Measurements from ENCODE around the gene GLIS1. TPM values are rescaled to one million over a fixed set of nuclear protein-coding genes. Genes with fewer than 3 reads are reported as not detected.
A peak's percentile ranks its signal among the peaks of the same experiment; 100 is the strongest.

The GLIS1 gene
- total and polyA plus RNA-seq, 4 donors = 0.50 to 3.8 (median 1.4) TPM

- Histone ChIP-seq H3K27me3 (ENCODE audit: control insufficient read depth, insufficient read depth, low read length) (no peaks in the 10 kb centered on the region), H3K36me3 (ENCODE audit: control insufficient read depth, insufficient read depth, low read length) (no peaks in the 10 kb centered on the region), H3K4me1 (ENCODE audit: control insufficient read depth, insufficient read depth, low read length) (peaks cover 8% of the 10 kb centered on the region), H3K4me3 (ENCODE audit: low read depth, low read length) (no peak overlapping the region), H3K27ac (ENCODE audit: low read depth, low read length) (no peak overlapping the region), H3K9me3 (ENCODE audit: control insufficient read depth, insufficient read depth, low read length) (no peaks in the 10 kb centered on the region)
- 63% methylated on average over 5 of the region's 6 CpGs for WGBS (ENCODE audit: insufficient coverage)
- no peak for DNase-seq (ENCODE audit: low read depth in 4 of 6, low spot score in 6 of 6)
Observed at GRCh38 chr1:53626616-53627015, 112.3 kb downstream of the GLIS1 start.

- no peaks in the 10 kb centered on the region for H3K9me3 ChIP-seq (ENCODE audit: control insufficient read depth, insufficient read depth, low read length)
- no peak overlapping the region for H3K27ac ChIP-seq (ENCODE audit: low read depth, low read length)
- WGBS (ENCODE audit: insufficient coverage) = 72% methylated on average over 10 of the region's 10 CpGs
- no peak overlapping the region for H3K4me3 ChIP-seq (ENCODE audit: low read depth, low read length)
- H3K4me1 ChIP-seq (ENCODE audit: control insufficient read depth, insufficient read depth, low read length) = peaks cover 13% of the 10 kb centered on the region
- no peak for DNase-seq (ENCODE audit: low read depth in 4 of 6, low spot score in 6 of 6)
- H3K27me3 ChIP-seq (ENCODE audit: control insufficient read depth, insufficient read depth, low read length) = no peaks in the 10 kb centered on the region
- H3K36me3 ChIP-seq (ENCODE audit: control insufficient read depth, insufficient read depth, low read length) = no peaks in the 10 kb centered on the region
Observed at GRCh38 chr1:53625766-53626520, 113.0 kb downstream of the GLIS1 start.

DNA sequence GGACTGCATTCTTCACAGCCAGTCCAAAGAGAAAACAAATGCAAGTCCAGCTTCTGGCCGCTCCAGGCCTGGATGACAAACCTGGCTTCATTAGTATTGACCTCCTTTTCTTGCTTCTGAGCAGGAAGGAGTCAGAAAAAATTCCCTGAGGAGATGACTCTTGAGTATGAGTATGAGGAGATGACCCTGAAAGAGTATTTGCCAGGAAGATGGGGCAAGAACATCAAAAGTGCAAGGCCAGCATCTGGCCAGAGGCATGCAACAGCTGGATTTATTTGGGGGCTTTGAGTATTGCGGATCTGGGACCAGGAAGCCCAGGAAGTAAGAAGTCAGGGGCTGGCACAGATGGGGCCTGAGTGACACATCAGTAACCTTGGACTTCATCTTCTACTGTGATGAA is 113.9 kb downstream of the GLIS1 start:
- DNase-seq (ENCODE audit: low read depth in 4 of 6, low spot score in 6 of 6) = no peak
- Histone ChIP-seq H3K9me3 (ENCODE audit: control insufficient read depth, insufficient read depth, low read length) (no peaks in the 10 kb centered on the region), H3K4me3 (ENCODE audit: low read depth, low read length) (no peak overlapping the region), H3K36me3 (ENCODE audit: control insufficient read depth, insufficient read depth, low read length) (no peaks in the 10 kb centered on the region), H3K27me3 (ENCODE audit: control insufficient read depth, insufficient read depth, low read length) (no peaks in the 10 kb centered on the region), H3K27ac (ENCODE audit: low read depth, low read length) (no peak overlapping the region), H3K4me1 (ENCODE audit: control insufficient read depth, insufficient read depth, low read length) (peaks cover 22% of the 10 kb centered on the region)
- 100% methylated on average over 1 of the region's 2 CpGs for WGBS (ENCODE audit: insufficient coverage)

DNA sequence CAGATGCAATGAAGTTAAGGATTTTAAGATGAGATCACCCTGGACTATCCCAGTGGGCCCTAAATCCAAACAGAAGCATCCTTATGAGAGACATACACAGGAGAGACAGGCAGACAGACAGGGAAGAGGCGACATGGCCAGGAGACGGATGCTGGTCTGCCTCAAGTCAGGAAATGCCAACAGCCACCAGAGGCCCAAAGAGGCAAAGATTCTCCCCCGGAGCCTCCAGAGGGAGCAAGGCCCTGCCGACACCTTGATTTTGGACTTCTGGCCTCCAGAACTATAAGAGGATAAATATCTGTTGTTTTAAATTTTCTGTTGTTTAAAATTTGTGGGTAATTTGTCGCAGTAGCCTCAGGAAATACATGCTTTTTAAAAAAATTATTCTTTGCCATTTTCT is 116.4 kb downstream of the GLIS1 start:
- Histone ChIP-seq H3K4me1 (ENCODE audit: control insufficient read depth, insufficient read depth, low read length) (peaks cover 29% of the 10 kb centered on the region), H3K27ac (ENCODE audit: low read depth, low read length) (no peak overlapping the region), H3K27me3 (ENCODE audit: control insufficient read depth, insufficient read depth, low read length) (no peaks in the 10 kb centered on the region), H3K9me3 (ENCODE audit: control insufficient read depth, insufficient read depth, low read length) (no peaks in the 10 kb centered on the region), H3K36me3 (ENCODE audit: control insufficient read depth, insufficient read depth, low read length) (no peaks in the 10 kb centered on the region), H3K4me3 (ENCODE audit: low read depth, low read length) (no peak overlapping the region)
- DNase-seq (ENCODE audit: low read depth in 4 of 6, low spot score in 6 of 6) = no peak
- WGBS (ENCODE audit: insufficient coverage) = 84% methylated on average over 3 of the region's 5 CpGs

DNA sequence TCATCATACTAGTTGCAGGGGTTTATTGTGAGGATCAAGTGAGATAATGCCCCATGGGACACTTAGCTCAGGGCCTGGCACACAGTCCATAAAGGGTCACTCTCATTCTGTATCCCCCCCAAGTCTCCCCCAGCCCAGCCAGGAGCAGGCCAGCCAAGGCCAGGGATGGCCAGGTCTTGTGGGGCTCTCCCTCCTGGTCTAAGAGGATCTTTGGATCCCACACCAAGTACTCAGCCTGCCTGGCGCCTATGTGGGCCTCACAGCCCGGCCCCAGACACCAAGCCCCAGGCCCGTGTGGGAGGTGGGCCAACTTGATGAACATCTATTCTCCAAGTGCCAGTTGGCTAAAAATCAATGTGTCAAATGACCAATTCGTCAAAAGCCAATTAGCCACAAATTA is 117.8 kb downstream of the GLIS1 start:
- peak in 2 of 6 donors; percentile 38 to 41 for DNase-seq (ENCODE audit: low read depth in 4 of 6, low spot score in 6 of 6)

GRCh38 chr1:53620061-53620855 is 118.7 kb downstream of the GLIS1 start:
- Histone ChIP-seq H3K4me1 (ENCODE audit: control insufficient read depth, insufficient read depth, low read length) (peaks cover 23% of the 10 kb centered on the region), H3K27ac (ENCODE audit: low read depth, low read length) (peak overlapping the region; percentile 70), H3K4me3 (ENCODE audit: low read depth, low read length) (no peak overlapping the region), H3K27me3 (ENCODE audit: control insufficient read depth, insufficient read depth, low read length) (no peaks in the 10 kb centered on the region), H3K36me3 (ENCODE audit: control insufficient read depth, insufficient read depth, low read length) (no peaks in the 10 kb centered on the region), H3K9me3 (ENCODE audit: control insufficient read depth, insufficient read depth, low read length) (no peaks in the 10 kb centered on the region)
- DNase-seq (ENCODE audit: low read depth in 4 of 6, low spot score in 6 of 6) = peak in 5 of 6 donors; percentile 33 to 85 (median 63)
- WGBS (ENCODE audit: insufficient coverage) = 27% methylated on average over 22 of the region's 22 CpGs

More for the DNA sequence above, 117.8 kb downstream of the GLIS1 start:
- peaks cover 27% of the 10 kb centered on the region for H3K4me1 ChIP-seq (ENCODE audit: control insufficient read depth, insufficient read depth, low read length)
- no peaks in the 10 kb centered on the region for H3K36me3 ChIP-seq (ENCODE audit: control insufficient read depth, insufficient read depth, low read length)
- no peaks in the 10 kb centered on the region for H3K27me3 ChIP-seq (ENCODE audit: control insufficient read depth, insufficient read depth, low read length)
- H3K27ac ChIP-seq (ENCODE audit: low read depth, low read length) = peak overlapping the region; percentile 70
- H3K4me3 ChIP-seq (ENCODE audit: low read depth, low read length) = no peak overlapping the region
- WGBS (ENCODE audit: insufficient coverage) = 29% methylated on average over 1 of the region's 4 CpGs
- H3K9me3 ChIP-seq (ENCODE audit: control insufficient read depth, insufficient read depth, low read length) = no peaks in the 10 kb centered on the region

DNA sequence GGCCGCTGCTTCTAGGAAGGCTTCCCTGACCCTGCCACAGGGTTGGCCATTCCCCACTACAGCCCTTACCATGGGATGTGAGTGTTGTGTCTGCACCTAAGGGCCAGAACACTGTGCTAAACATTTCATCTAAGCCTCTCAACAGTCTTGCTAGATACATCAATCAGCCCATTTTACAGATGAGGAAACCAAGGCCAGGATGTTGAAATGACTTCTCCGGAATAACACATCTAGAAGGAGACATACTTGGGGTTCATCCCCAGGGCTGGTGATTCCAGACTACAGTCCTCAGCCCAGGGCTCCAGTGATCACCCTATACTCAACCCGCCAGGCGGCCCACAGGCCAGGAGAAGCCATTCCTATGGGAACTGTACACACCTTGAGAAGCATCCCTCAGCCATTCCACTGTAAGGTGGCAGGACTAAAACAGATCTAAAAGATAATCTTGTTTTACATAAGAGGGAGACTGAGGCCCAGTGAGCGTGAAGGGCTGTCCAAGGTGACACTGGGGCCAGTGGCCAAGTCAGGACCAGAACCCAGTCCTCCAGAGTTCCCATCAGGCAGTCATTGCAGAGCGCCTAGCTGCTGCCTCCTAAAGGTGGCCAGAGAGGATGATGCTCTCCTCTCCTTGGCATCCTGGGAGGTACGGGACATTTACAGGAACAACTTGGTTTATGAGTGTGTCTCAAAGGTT is 119.5 kb downstream of the GLIS1 start:
- H3K9me3 ChIP-seq (ENCODE audit: control insufficient read depth, insufficient read depth, low read length) = no peaks in the 10 kb centered on the region
- H3K27ac ChIP-seq (ENCODE audit: low read depth, low read length) = no peak overlapping the region
- 95% methylated on average over 4 of the region's 7 CpGs for WGBS (ENCODE audit: insufficient coverage)
- H3K4me3 ChIP-seq (ENCODE audit: low read depth, low read length) = no peak overlapping the region
- DNase-seq (ENCODE audit: low read depth in 4 of 6, low spot score in 6 of 6) = no peak
- no peaks in the 10 kb centered on the region for H3K36me3 ChIP-seq (ENCODE audit: control insufficient read depth, insufficient read depth, low read length)
- H3K27me3 ChIP-seq (ENCODE audit: control insufficient read depth, insufficient read depth, low read length) = no peaks in the 10 kb centered on the region
- H3K4me1 ChIP-seq (ENCODE audit: control insufficient read depth, insufficient read depth, low read length) = peaks cover 23% of the 10 kb centered on the region

DNA sequence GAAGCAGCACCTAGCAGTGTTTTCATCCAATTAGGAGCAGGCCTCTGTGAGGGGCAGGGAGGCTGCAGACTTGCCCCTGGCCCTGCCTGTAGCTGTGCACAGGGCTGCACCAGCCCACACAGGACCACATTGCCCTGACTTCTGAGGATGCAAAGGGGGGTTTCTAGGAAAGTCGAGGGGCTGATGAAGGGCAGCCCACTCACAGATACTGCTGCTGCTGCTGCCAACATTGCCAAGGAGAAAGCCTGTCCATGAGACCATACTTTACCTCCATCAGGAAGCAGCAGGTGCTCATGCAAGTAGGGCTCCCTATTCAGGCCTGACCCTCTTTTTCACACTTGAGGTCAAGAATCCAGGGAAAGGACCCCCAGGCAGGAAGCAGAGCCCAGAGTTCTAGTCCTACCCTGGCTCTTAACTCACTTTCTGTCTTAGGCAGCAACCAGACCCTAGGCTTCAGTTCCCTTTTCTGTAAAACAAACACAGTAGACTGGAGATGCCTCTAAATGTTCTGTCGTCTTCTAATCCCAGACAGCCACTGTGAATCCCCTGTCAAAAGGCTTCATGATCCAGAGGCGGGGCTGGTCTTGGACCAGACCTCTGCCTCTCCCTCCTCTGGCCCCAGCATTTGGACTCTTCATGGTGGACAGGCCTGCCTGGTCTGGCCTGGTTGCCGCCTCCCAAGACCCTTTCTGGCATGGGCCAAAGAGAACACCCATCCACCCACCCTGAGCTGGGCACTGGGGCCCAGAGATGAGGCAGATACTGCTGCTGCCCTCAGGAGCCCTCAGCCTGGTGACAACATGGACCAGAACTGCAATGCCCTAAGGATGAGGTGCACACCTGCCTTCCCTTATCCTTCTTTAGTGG is 120.2 kb downstream of the GLIS1 start:
- Histone ChIP-seq H3K36me3 (ENCODE audit: control insufficient read depth, insufficient read depth, low read length) (no peaks in the 10 kb centered on the region), H3K9me3 (ENCODE audit: control insufficient read depth, insufficient read depth, low read length) (no peaks in the 10 kb centered on the region), H3K4me3 (ENCODE audit: low read depth, low read length) (no peak overlapping the region), H3K4me1 (ENCODE audit: control insufficient read depth, insufficient read depth, low read length) (peaks cover 23% of the 10 kb centered on the region), H3K27ac (ENCODE audit: low read depth, low read length) (no peak overlapping the region), H3K27me3 (ENCODE audit: control insufficient read depth, insufficient read depth, low read length) (no peaks in the 10 kb centered on the region)
- 84% methylated on average over 3 of the region's 4 CpGs for WGBS (ENCODE audit: insufficient coverage)
- DNase-seq (ENCODE audit: low read depth in 4 of 6, low spot score in 6 of 6) = no peak
